HG03097 (cell line): ENCODE data around the gene NIT1.

Experiments used
- ATAC-seq: cut with Tn5 transposase; IDR thresholded peaks from one replicate; pipeline ENCODE4 v1.9.1; 2021; ENCODE audit not compliant: unreplicated experiment, low FRiP score

The NIT1 gene

GRCh38 chr1:161083748-161084596 is 33.9 kb upstream of the NIT1 start:
- no peak for ATAC-seq

- ATAC-seq, result no peak
These were observed 33.3 kb upstream of the NIT1 start for GRCh38 chr1:161084597-161084988.

GRCh38 chr1:161085165-161085564 is 32.7 kb upstream of the NIT1 start:
- no peak for ATAC-seq

GRCh38 chr1:161086457-161086856 is 31.4 kb upstream of the NIT1 start:
- ATAC-seq, result no peak

GRCh38 chr1:161088587-161089110 is 29.3 kb upstream of the NIT1 start:
- ATAC-seq, result no peak

GRCh38 chr1:161089251-161089924 is 28.5 kb upstream of the NIT1 start, which contains the start of gene NECTIN4:
TSS of gene NECTIN4 (minus strand) at chr1:161089558. CDS start at chr1:161089296, 262 bp downstream.
- ATAC-seq, result no peak

GRCh38 chr1:161089938-161090337 is 28.0 kb upstream of the NIT1 start:
- no peak for ATAC-seq

GRCh38 chr1:161090617-161091016 is 27.3 kb upstream of the NIT1 start:
- ATAC-seq, result no peak

GRCh38 chr1:161091093-161091492 is 26.8 kb upstream of the NIT1 start:
- no peak for ATAC-seq

GRCh38 chr1:161091796-161092507 is 26.0 kb upstream of the NIT1 start:
- ATAC-seq, result no peak

GRCh38 chr1:161092621-161093028 is 25.3 kb upstream of the NIT1 start:
- no peak for ATAC-seq

- ATAC-seq, result no peak
These were observed 23.4 kb upstream of the NIT1 start for GRCh38 chr1:161094481-161094880.

- no peak for ATAC-seq
These were observed 22.7 kb upstream of the NIT1 start for GRCh38 chr1:161095230-161095629.

GRCh38 chr1:161096015-161096414 is 21.9 kb upstream of the NIT1 start:
- peak; percentile 27 for ATAC-seq

- ATAC-seq, result no peak
These were observed 21.4 kb upstream of the NIT1 start for GRCh38 chr1:161096530-161096929.

GRCh38 chr1:161098210-161099068 is 19.5 kb upstream of the NIT1 start, which contains the start of gene KLHDC9:
TSS of gene KLHDC9 (plus strand) at chr1:161098361. CDS start at chr1:161098536, 175 bp downstream.
- peak; percentile 67 for ATAC-seq

- no peak for ATAC-seq
These were observed 18.7 kb upstream of the NIT1 start for GRCh38 chr1:161099090-161099802.

GRCh38 chr1:161100556-161100955 is 17.3 kb upstream of the NIT1 start:
- ATAC-seq, result no peak

GRCh38 chr1:161106431-161106830 is 11.5 kb upstream of the NIT1 start:
- no peak for ATAC-seq
